SK-N-SH treated with all-trans-retinoic acid at 6 μM for 48 hours (cell line): ENCODE data around the gene VWA5B1.

ENCODE experiments used
- ATAC-seq: fragments of 200-7000 bp; cut with Tn5 transposase; 3 replicates; pipeline ENCODE4 v1.9.1; 2020; ENCODE audit warnings: mild to moderate bottlenecking, moderate library complexity
- ARNTL ChIP-seq: fragments of 450-650 bp; formaldehyde crosslinking; IDR thresholded peaks from 2 replicates; pipeline ENCODE4 v1.5.0; 2020; ENCODE audit warnings: low read depth, mild to moderate bottlenecking, moderate library complexity, borderline replicate concordance
- BACH2 ChIP-seq: fragments of 250-450 bp; sonication (Bioruptor Pico); IDR thresholded peaks from 2 replicates; pipeline ENCODE4 v1.9.0; 2021; ENCODE audit warnings: mild to moderate bottlenecking, borderline replicate concordance
- CREB5 ChIP-seq: fragments of 250-450 bp; sonication (Bioruptor Pico); IDR thresholded peaks from 2 replicates; pipeline ENCODE4 v1.5.1; 2020; ENCODE audit warnings: low read depth, mild to moderate bottlenecking, moderate library complexity
- CSRNP3 ChIP-seq: fragments of 250-450 bp; sonication (Bioruptor Pico); IDR thresholded peaks from 2 replicates; pipeline ENCODE4 v1.5.1; 2021; ENCODE audit warnings: mild to moderate bottlenecking, moderate library complexity
- ESRRG ChIP-seq: fragments of 250-450 bp; sonication (Bioruptor Pico); IDR thresholded peaks from 2 replicates; pipeline ENCODE4 v1.6.1; 2021; ENCODE audit warnings: mild to moderate bottlenecking
- GLIS3 ChIP-seq: fragments of 250-450 bp; sonication (Bioruptor Pico); IDR thresholded peaks from 2 replicates; pipeline ENCODE4 v1.5.0; 2020; ENCODE audit warnings: mild to moderate bottlenecking, moderate library complexity
- ISL1 ChIP-seq: fragments of 250-450 bp; sonication (Bioruptor Pico); IDR thresholded peaks from 2 replicates; pipeline ENCODE4 v2.1.2; 2022; ENCODE audit warnings: mild to moderate bottlenecking, moderate library complexity
- OSR1 ChIP-seq: fragments of 250-450 bp; sonication (Bioruptor Pico); IDR thresholded peaks from 2 replicates; pipeline ENCODE4 v1.8.0; 2022; ENCODE audit warnings: moderate library complexity, mild to moderate bottlenecking, inconsistent platforms
- PATZ1 ChIP-seq: fragments of 250-450 bp; sonication (Bioruptor Pico); IDR thresholded peaks from 2 replicates; pipeline ENCODE4 v1.8.0; 2020; ENCODE audit warnings: mild to moderate bottlenecking, moderate library complexity, borderline replicate concordance
- POU6F1 ChIP-seq: fragments of 250-450 bp; sonication (Bioruptor Pico); IDR thresholded peaks from 2 replicates; pipeline ENCODE4 v1.8.0; 2021; ENCODE audit warnings: low read depth, mild to moderate bottlenecking, moderate library complexity, borderline replicate concordance
- RARB ChIP-seq: fragments of 250-450 bp; sonication (Bioruptor Pico); IDR thresholded peaks from 2 replicates; pipeline ENCODE4 v1.8.0; 2021; ENCODE audit warnings: mild to moderate bottlenecking, moderate library complexity
- SNAI2 ChIP-seq: fragments of 250-450 bp; sonication (Bioruptor Pico); IDR thresholded peaks from 2 replicates; pipeline ENCODE4 v1.5.0; 2020; ENCODE audit warnings: mild to moderate bottlenecking, moderate library complexity
- TCF4 ChIP-seq: fragments of 250-450 bp; sonication (Bioruptor Pico); IDR thresholded peaks from 2 replicates; pipeline ENCODE4 v1.8.0; 2021; ENCODE audit warnings: mild to moderate bottlenecking, moderate library complexity, borderline replicate concordance
- TOX ChIP-seq: fragments of 250-450 bp; sonication (Bioruptor Pico); IDR thresholded peaks from 2 replicates; pipeline ENCODE4 v1.8.0; 2021; ENCODE audit warnings: mild to moderate bottlenecking, moderate library complexity, borderline replicate concordance
- ZC3H10 ChIP-seq: fragments of 250-450 bp; sonication (Bioruptor Pico); IDR thresholded peaks from 2 replicates; pipeline ENCODE4 v1.5.1; 2021; ENCODE audit warnings: mild to moderate bottlenecking, moderate library complexity
- ZFP3 ChIP-seq: fragments of 250-450 bp; sonication (Bioruptor Pico); IDR thresholded peaks from 2 replicates; pipeline ENCODE4 v1.5.0; 2020; ENCODE audit warnings: mild to moderate bottlenecking, moderate library complexity
- ZFP30 ChIP-seq: fragments of 450-650 bp; formaldehyde crosslinking; IDR thresholded peaks from 2 replicates; pipeline ENCODE4 v1.5.0; 2022; ENCODE audit warnings: mild to moderate bottlenecking, moderate library complexity
- ZNF70 ChIP-seq: fragments of 450-650 bp; formaldehyde crosslinking; IDR thresholded peaks from 2 replicates; pipeline ENCODE4 v1.5.0; 2020; ENCODE audit warnings: mild to moderate bottlenecking, moderate library complexity
- ZNF8 ChIP-seq: fragments of 450-650 bp; formaldehyde crosslinking; IDR thresholded peaks from 2 replicates; pipeline ENCODE4 v1.5.0; 2020; ENCODE audit warnings: mild to moderate bottlenecking, moderate library complexity

VWA5B1 gene

GRCh38 chr1:20290624-20291597 lies at the start of gene VWA5B1:
VWA5B1 (plus strand) TSS chr1:20290875; CDS start chr1:20310602, 19,727 bp downstream.
- TF ChIP-seq POU6F1 (CRISPR knock-in tag) (no peak), OSR1 (CRISPR knock-in tag) (no peak), ARNTL (CRISPR knock-in tag) (no peak), GLIS3 (CRISPR knock-in tag) (no peak), ESRRG (CRISPR knock-in tag) (no peak), ISL1 (CRISPR knock-in tag) (no peak), TOX (no peak), RARB (CRISPR knock-in tag) (no peak), CSRNP3 (CRISPR knock-in tag) (no peak), ZFP30 (CRISPR knock-in tag) (no peak), SNAI2 (CRISPR knock-in tag) (no peak), TCF4 (CRISPR knock-in tag) (no peak), PATZ1 (CRISPR knock-in tag) (no peak), ZNF8 (CRISPR knock-in tag) (no peak), BACH2 (CRISPR knock-in tag) (no peak), ZC3H10 (no peak), CREB5 (no peak), ZFP3 (CRISPR knock-in tag) (no peak)
- ATAC-seq, result no peak; the same call in 2 of the 3 replicates

- TF ChIP-seq CSRNP3 (CRISPR knock-in tag), result no peak
- TF ChIP-seq RARB (CRISPR knock-in tag), result no peak
- TF ChIP-seq TOX, result no peak
- TF ChIP-seq ZNF8 (CRISPR knock-in tag), result no peak
- TF ChIP-seq GLIS3 (CRISPR knock-in tag), result no peak
- ATAC-seq, result no peak
Measured at GRCh38 chr1:20242890-20243479, 47.7 kb upstream of the VWA5B1 start.

GRCh38 chr1:20248971-20249612 lies 41.6 kb upstream of the VWA5B1 start:
- ATAC-seq, result no peak
- TF ChIP-seq ARNTL (CRISPR knock-in tag), result no peak
- TF ChIP-seq ZNF70 (CRISPR knock-in tag), result no peak
- no peak for TF ChIP-seq POU6F1 (CRISPR knock-in tag)
- no peak for TF ChIP-seq ESRRG (CRISPR knock-in tag)
- no peak for TF ChIP-seq SNAI2 (CRISPR knock-in tag)
- no peak for TF ChIP-seq TCF4 (CRISPR knock-in tag)
- TF ChIP-seq CREB5, result no peak
- TF ChIP-seq ZFP3 (CRISPR knock-in tag), result no peak
